Tibial nerve (tissue), 4 donors: Measurements from ENCODE around the gene FSD1L. TPM values are rescaled to one million over a fixed set of nuclear protein-coding genes. Genes with fewer than 3 reads are reported as not detected.

Experiments used
- DNase-seq, 2 donors: peaks; one replicate each; pipeline ENCODE4 v3.0.0-alpha.2; 2019; ENCODE audit warnings: low spot score in 2 of 2
- H3K27ac ChIP-seq, 4 donors: fragments of 200-600 bp; sonication (generic) in 3 of 4; one replicate each; pipeline ENCODE4 v1.5.1; 2017 to 2019; ENCODE audit warnings: mild to moderate bottlenecking in 1 of 4
- H3K27me3 ChIP-seq, 2 donors: fragments of 200-600 bp; sonication (generic) in 1 of 2; one replicate each; pipeline versions ENCODE4 v1.5.1 to v1.6.0; 2017 to 2019
- H3K36me3 ChIP-seq, 3 donors: fragments of 200-600 bp; sonication (generic); one replicate each; pipeline ENCODE4 v1.5.1; 2018 to 2019
- H3K4me1 ChIP-seq, 4 donors: fragments of 200-600 bp; sonication (generic) in 3 of 4; one replicate each; pipeline ENCODE4 v1.5.1; 2017 to 2019
- H3K4me3 ChIP-seq, 4 donors: fragments of 200-600 bp; sonication (generic) in 3 of 4; one replicate each; pipeline ENCODE4 v1.5.1; 2017 to 2019; ENCODE audit warnings: mild to moderate bottlenecking in 1 of 4, moderate library complexity in 1 of 4
- H3K9me3 ChIP-seq, 4 donors: fragments of 200-600 bp; sonication (generic) in 3 of 4; one replicate each; pipeline ENCODE4 v1.5.1; 2017 to 2019
- EP300 ChIP-seq, 2 donors: sonication (generic); formaldehyde crosslinking; IDR thresholded peaks; one replicate each; pipeline ENCODE4 v1.6.1; 2017; ENCODE audit warnings: antibody characterized with exemption in 2 of 2, mild to moderate bottlenecking in 1 of 2
- POLR2A ChIP-seq, 2 donors: fragments of 450-650 bp; IDR thresholded peaks; one replicate each; pipeline ENCODE4 v1.6.1; 2017; ENCODE audit warnings: antibody characterized with exemption in 2 of 2, mild to moderate bottlenecking in 2 of 2, moderate library complexity in 2 of 2
- whole genome bisulfite sequencing, 2 donors: methylation state at CpG; one replicate each; pipeline ENCODE4 v1.1.5; 2018; 5-methylcytosine and 5-hydroxymethylcytosine counted together
- total RNA-seq, 4 donors: library from RNA; depleted of rRNA; stranded (reverse); fragments of >200 nt; gene quantifications; one replicate each; pipeline ENCODE4 v1.1.0, GENCODE V29; 2016
- TF ChIP-seq, protein P1 (sequence below), 5 experiments: fragments of 200-600 bp in 3 of 5; fragments of 450-650 bp in 2 of 5; sonication (generic) in 3 of 5; IDR thresholded peaks; one replicate each; pipeline ENCODE4 v1.5.1; 2016 to 2019; ENCODE audit warnings: antibody characterized with exemption in 5 of 5, mild to moderate bottlenecking in 3 of 5, moderate library complexity in 2 of 5

Gene FSD1L
- total RNA-seq, 4 donors from 2014 or later = 2.9 to 13.2 (median 6.0) TPM

DNA sequence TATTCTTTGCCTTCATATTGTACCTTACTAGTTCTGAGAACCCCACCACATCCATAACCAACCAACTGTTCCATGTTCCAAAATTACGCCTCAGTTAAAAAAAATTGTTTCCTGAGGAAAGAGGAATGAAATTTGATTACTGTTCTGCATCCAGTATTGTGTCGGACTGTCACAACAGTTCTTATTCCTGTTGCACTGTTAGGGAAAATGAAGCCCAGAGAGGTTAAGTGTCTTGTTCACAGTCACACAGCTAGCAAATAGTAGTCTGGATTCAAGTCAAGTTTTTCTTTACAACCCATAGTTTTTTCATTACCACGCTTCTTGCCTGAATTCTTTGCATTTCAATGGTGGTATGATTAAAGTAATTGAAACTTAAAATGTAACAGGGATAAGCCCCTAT lies 4.4 kb downstream of the FSD1L start:
- TF ChIP-seq EP300 (IDR thresholded peaks at IDR 0.05) = no peak
- TF ChIP-seq, protein P1, sequence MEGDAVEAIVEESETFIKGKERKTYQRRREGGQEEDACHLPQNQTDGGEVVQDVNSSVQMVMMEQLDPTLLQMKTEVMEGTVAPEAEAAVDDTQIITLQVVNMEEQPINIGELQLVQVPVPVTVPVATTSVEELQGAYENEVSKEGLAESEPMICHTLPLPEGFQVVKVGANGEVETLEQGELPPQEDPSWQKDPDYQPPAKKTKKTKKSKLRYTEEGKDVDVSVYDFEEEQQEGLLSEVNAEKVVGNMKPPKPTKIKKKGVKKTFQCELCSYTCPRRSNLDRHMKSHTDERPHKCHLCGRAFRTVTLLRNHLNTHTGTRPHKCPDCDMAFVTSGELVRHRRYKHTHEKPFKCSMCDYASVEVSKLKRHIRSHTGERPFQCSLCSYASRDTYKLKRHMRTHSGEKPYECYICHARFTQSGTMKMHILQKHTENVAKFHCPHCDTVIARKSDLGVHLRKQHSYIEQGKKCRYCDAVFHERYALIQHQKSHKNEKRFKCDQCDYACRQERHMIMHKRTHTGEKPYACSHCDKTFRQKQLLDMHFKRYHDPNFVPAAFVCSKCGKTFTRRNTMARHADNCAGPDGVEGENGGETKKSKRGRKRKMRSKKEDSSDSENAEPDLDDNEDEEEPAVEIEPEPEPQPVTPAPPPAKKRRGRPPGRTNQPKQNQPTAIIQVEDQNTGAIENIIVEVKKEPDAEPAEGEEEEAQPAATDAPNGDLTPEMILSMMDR (IDR thresholded peaks at IDR 0.05) = no peak
- no peak for TF ChIP-seq POLR2A (IDR thresholded peaks at IDR 0.05)
- H3K4me3 ChIP-seq = no peak overlapping the region
- peaks cover 0 to 35% (median 0%) of the 10 kb centered on the region in 4 donors for H3K4me1 ChIP-seq
- no peaks in the 10 kb centered on the region for H3K27me3 ChIP-seq
- no peak overlapping the region for H3K27ac ChIP-seq
- no peaks in the 10 kb centered on the region for H3K9me3 ChIP-seq
- 93 to 95% methylated on average over 3 of the region's 3 CpGs for WGBS, 2 donors
- H3K36me3 ChIP-seq = no peaks in the 10 kb centered on the region
- DNase-seq = no peak

DNA sequence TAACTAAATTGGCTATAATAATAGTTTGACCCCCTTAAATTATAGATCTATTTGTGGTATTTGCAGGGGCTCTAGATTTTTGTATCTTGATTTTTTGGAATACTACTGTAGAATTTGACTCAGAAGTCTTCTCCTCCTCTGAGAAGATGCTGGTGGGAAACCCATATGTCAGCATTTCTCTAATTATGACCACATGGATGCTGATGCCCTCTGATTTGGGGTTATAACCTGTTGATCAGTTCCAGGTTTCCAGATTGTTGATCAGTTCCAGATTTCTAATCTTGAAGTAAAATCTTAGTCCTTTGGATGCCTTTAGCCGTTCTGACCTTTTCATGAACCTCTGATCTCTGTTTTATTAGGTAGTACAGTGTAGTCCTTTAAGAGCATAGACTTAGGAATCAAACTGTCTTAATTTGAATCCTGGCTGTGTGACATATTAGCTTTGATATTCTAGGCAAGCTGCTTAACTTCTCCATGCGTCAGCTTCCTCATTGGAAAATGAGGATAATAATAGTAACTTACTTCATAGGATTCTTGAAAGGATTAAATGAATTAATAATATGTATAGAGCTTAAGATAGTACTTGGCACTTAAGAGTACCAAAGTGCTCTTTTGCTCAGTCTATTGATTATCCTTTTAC lies 8.1 kb downstream of the FSD1L start:
- TF ChIP-seq POLR2A (IDR thresholded peaks at IDR 0.05) (no peak), EP300 (IDR thresholded peaks at IDR 0.05) (no peak)
- TF ChIP-seq, protein P1 (IDR thresholded peaks at IDR 0.05) = no peak
- Histone ChIP-seq H3K4me3 (no peak overlapping the region), H3K4me1 (peaks cover 0 to 27% (median 0%) of the 10 kb centered on the region in 4 donors), H3K27me3 (no peaks in the 10 kb centered on the region), H3K27ac (no peak overlapping the region), H3K36me3 (peaks cover 0 to 6% (median 0%) of the 10 kb centered on the region in 3 donors), H3K9me3 (peaks cover 0 to 9% (median 0%) of the 10 kb centered on the region in 4 donors)
- WGBS, 2 donors = 53 to 59% methylated on average over 2 of the region's 2 CpGs
- DNase-seq = no peak

DNA sequence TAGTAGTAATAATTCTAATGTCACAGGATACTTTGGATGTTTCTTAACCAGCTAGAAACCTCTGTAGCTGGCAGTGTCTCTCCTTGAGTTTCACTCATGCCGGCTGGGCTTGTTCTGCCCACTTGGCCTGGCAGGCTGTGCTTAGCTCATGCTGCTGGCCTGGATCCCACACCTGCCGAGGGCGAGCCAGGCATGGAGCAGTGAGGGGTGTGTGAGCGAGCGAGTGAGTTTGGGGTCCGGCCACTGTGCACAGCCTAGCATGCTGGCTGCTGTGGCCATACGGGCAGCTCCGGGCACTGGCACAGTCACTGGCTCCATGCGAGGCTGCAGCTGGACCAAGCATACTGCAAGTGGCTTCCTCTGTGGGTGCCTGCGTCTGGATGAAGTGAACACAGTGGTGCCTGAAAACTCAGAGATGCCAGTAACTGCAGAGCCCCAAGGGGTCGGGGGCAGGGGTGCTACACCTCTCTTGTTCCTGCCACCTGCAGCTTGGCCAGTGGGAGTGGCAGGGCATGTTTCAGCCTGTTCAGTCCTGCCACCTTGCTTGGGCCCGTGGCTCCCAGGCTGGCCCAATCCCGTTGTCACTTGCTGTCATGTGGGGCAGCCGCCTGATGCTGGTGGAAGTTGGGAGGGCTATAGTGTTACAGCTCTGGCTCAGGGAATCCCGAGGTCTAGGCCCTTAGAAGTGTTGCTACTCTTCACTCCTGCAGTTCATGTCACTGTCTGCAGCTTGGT lies 9.9 kb downstream of the FSD1L start:
- 89 to 91% methylated on average over 13 to 15 of the region's 15 CpGs for WGBS, 2 donors
- TF ChIP-seq EP300 (IDR thresholded peaks at IDR 0.05) (no peak), POLR2A (IDR thresholded peaks at IDR 0.05) (no peak)
- TF ChIP-seq, protein P1 (IDR thresholded peaks at IDR 0.05) = no peak
- no peak overlapping the region for H3K27ac ChIP-seq
- H3K4me1 ChIP-seq = peaks cover 0 to 27% (median 0%) of the 10 kb centered on the region in 4 donors
- DNase-seq = no peak
- no peak overlapping the region for H3K4me3 ChIP-seq
- H3K36me3 ChIP-seq = peaks cover 0 to 6% (median 0%) of the 10 kb centered on the region in 3 donors
- H3K27me3 ChIP-seq = no peaks in the 10 kb centered on the region
- peaks cover 0 to 9% (median 0%) of the 10 kb centered on the region in 4 donors for H3K9me3 ChIP-seq

DNA sequence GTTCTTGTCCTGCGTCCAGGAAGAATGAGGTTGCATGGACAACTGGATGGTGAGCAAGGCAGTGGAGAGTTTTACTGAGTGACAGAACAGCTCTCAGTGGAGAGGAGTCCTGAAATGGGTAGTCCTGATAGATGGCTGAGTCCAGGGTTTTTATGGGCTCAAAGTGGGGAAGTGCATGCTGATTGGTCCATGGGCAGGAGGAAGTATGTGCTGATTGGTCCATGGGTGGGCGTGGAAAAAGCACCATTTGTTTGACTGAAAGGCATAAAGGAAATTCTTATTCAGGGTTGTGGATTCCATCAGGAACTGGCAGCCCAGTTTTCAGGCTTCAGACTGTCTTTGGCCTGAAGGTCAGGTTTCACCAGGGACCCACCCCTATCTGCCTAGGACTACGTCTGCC lies 10.6 kb downstream of the FSD1L start:
- peaks cover 0 to 27% (median 0%) of the 10 kb centered on the region in 4 donors for H3K4me1 ChIP-seq
- no peak for DNase-seq
- H3K9me3 ChIP-seq = peaks cover 0 to 9% (median 0%) of the 10 kb centered on the region in 4 donors
- TF ChIP-seq EP300 (IDR thresholded peaks at IDR 0.05) (no peak), POLR2A (IDR thresholded peaks at IDR 0.05) (no peak)
- TF ChIP-seq, protein P1 (IDR thresholded peaks at IDR 0.05) = no peak
- no peaks in the 10 kb centered on the region for H3K27me3 ChIP-seq
- H3K27ac ChIP-seq = no peak overlapping the region
- no peak overlapping the region for H3K4me3 ChIP-seq
- H3K36me3 ChIP-seq = peaks cover 0 to 6% (median 0%) of the 10 kb centered on the region in 3 donors
- WGBS, 2 donors = 91 to 95% methylated on average over 3 of the region's 3 CpGs

DNA sequence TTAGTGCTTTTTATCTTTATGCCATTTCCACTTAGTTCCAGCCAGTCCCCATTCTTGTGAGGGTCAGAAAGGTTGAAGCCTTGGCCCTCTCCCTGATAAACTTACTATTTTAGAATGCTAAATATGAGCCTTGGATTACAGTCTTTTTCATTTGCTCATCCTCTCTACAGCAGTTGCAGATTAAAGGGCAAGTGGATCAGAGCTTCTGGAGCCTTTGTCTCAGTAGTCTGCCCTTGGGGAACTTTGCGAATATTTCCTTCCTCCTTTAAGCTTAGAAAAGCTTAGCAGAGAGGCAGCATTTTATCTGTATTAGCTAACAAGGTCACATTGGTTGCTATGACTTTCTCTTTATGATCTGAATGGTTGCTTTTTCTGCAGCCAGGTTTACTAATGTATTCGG lies 11.5 kb downstream of the FSD1L start:
- Histone ChIP-seq H3K4me3 (no peak overlapping the region), H3K36me3 (peaks cover 0 to 7% (median 0%) of the 10 kb centered on the region in 3 donors), H3K4me1 (peaks cover 0 to 27% (median 0%) of the 10 kb centered on the region in 4 donors), H3K27me3 (no peaks in the 10 kb centered on the region), H3K27ac (no peak overlapping the region), H3K9me3 (peaks cover 0 to 9% (median 0%) of the 10 kb centered on the region in 4 donors)
- no peak for DNase-seq
- TF ChIP-seq, protein P1 (IDR thresholded peaks at IDR 0.05) = no peak
- no peak for TF ChIP-seq EP300 (IDR thresholded peaks at IDR 0.05)
- no peak for TF ChIP-seq POLR2A (IDR thresholded peaks at IDR 0.05)
- 49 to 59% methylated on average over 2 of the region's 2 CpGs for WGBS, 2 donors
